HG02642 (cell line): ENCODE measurements around the gene TARS3.

ENCODE experiments used
- ATAC-seq: cut with Tn5 transposase; IDR thresholded peaks from one replicate; pipeline ENCODE4 v1.9.1; 2021; ENCODE audit warnings: mild to moderate bottlenecking; ENCODE audit not compliant: unreplicated experiment, poor library complexity

The TARS3 gene

GRCh38 chr15:101611007-101611406 is 113.3 kb downstream of the TARS3 start:
- no peak for ATAC-seq

GRCh38 chr15:101610611-101611000 is 113.7 kb downstream of the TARS3 start:
- ATAC-seq, result no peak

- ATAC-seq, result no peak
These were observed 114.3 kb downstream of the TARS3 start for GRCh38 chr15:101609742-101610610.

GRCh38 chr15:101608201-101608600 is 116.1 kb downstream of the TARS3 start:
- no peak for ATAC-seq

GRCh38 chr15:101607108-101607507 is 117.2 kb downstream of the TARS3 start:
- no peak for ATAC-seq

- ATAC-seq, result no peak
These were observed 120.0 kb downstream of the TARS3 start for GRCh38 chr15:101604124-101604874.
